Measurements from ENCODE around the gene KIF22.
A peak's percentile ranks its signal among the peaks of the same experiment; 100 is the strongest.

The KIF22 gene

GRCh38 chr16:29804020-29804419 lies 13.5 kb downstream of the KIF22 start:
- no peak for DNase-seq (ENCODE audit: low read depth in 2 of 2)

- DNase-seq (ENCODE audit: low read depth in 2 of 2) = no peak
Observed at GRCh38 chr16:29804455-29805231, 14.1 kb downstream of the KIF22 start.

- peak; percentile 92 to 96 for DNase-seq (ENCODE audit: low read depth in 2 of 2)
Observed at GRCh38 chr16:29805232-29806098, 14.9 kb downstream of the KIF22 start.

GRCh38 chr16:29806099-29806579 lies 15.6 kb downstream of the KIF22 start, which contains the start of gene MAZ:
TSS of gene MAZ (plus strand) at chr16:29806529. CDS start at chr16:29806702, 173 bp downstream.
- DNase-seq (ENCODE audit: low read depth in 2 of 2) = peak in 1 of 2 donors; percentile 62

- no peak for DNase-seq (ENCODE audit: low read depth in 2 of 2)
Observed at GRCh38 chr16:29806641-29807425, 16.3 kb downstream of the KIF22 start.

GRCh38 chr16:29807426-29808218 lies 17.1 kb downstream of the KIF22 start:
- DNase-seq (ENCODE audit: low read depth in 2 of 2) = peak; percentile 68 to 73

- no peak for DNase-seq (ENCODE audit: low read depth in 2 of 2)
Observed at GRCh38 chr16:29808219-29808900, 17.8 kb downstream of the KIF22 start.

GRCh38 chr16:29809031-29809747 lies 18.6 kb downstream of the KIF22 start:
- no peak for DNase-seq (ENCODE audit: low read depth in 2 of 2)

- DNase-seq (ENCODE audit: low read depth in 2 of 2) = no peak
Observed at GRCh38 chr16:29809850-29810698, 19.5 kb downstream of the KIF22 start.

- DNase-seq (ENCODE audit: low read depth in 2 of 2) = no peak
Observed at GRCh38 chr16:29810699-29811169, 20.2 kb downstream of the KIF22 start.

GRCh38 chr16:29811170-29811895 lies 20.8 kb downstream of the KIF22 start:
- no peak for DNase-seq (ENCODE audit: low read depth in 2 of 2)

GRCh38 chr16:29811896-29812665 lies 21.5 kb downstream of the KIF22 start, which contains the start of gene PRRT2:
TSS of gene PRRT2 (plus strand) at chr16:29812193. CDS start at chr16:29813055, 862 bp downstream.
- no peak for DNase-seq (ENCODE audit: low read depth in 2 of 2)

- no peak for DNase-seq (ENCODE audit: low read depth in 2 of 2)
Observed at GRCh38 chr16:29812754-29813643, 22.4 kb downstream of the KIF22 start.

GRCh38 chr16:29813644-29814562 lies 23.4 kb downstream of the KIF22 start:
- DNase-seq (ENCODE audit: low read depth in 2 of 2) = no peak

GRCh38 chr16:29814592-29814991 lies 24.0 kb downstream of the KIF22 start:
- no peak for DNase-seq (ENCODE audit: low read depth in 2 of 2)

Measured in stimulated activated CD8-positive, alpha-beta memory T cell treated with anti-CD3 and anti-CD28 coated beads, Interleukin-2, amount 100 ng/mL, for 1 hour (primary cell).